Liver (tissue), 3 donors: ENCODE results near the gene KLHDC7A.

ENCODE experiments used
- FOXA1 ChIP-seq: IDR thresholded peaks from 2 replicates; pipeline ENCODE4 v1.6.1; 2016; ENCODE audit warnings: antibody characterized with exemption
- JUND ChIP-seq, 2 donors: IDR thresholded peaks; 2 replicates each; pipeline ENCODE4 v1.6.1; 2016; ENCODE audit warnings: antibody characterized with exemption in 2 of 2
- TAF1 ChIP-seq: conservative IDR thresholded peaks from 2 replicates; pipeline ENCODE4 v1.6.1; 2016; ENCODE audit warnings: antibody characterized with exemption, mild to moderate bottlenecking
- TF ChIP-seq, protein P1 (sequence below): fragments of 150-350 bp; IDR thresholded peaks from 2 replicates; pipeline ENCODE4 v1.5.1; 2017; ENCODE audit warnings: improper control_type of control experiment, low read depth, low read length; ENCODE audit not compliant: missing input control
- TF ChIP-seq, protein P2 (sequence below): IDR thresholded peaks from 2 replicates; pipeline ENCODE4 v1.6.1; 2016; ENCODE audit warnings: antibody characterized with exemption
- TF ChIP-seq, protein P3 (sequence below): IDR thresholded peaks from 2 replicates; pipeline ENCODE4 v1.6.1; 2016; ENCODE audit warnings: antibody characterized with exemption, mild to moderate bottlenecking
- TF ChIP-seq, protein P4 (sequence below): IDR thresholded peaks from 2 replicates; pipeline ENCODE4 v1.6.1; 2016; ENCODE audit warnings: antibody characterized with exemption
- TF ChIP-seq, protein P5 (sequence below): IDR thresholded peaks from 2 replicates; pipeline ENCODE4 v1.6.1; 2016; ENCODE audit warnings: antibody characterized with exemption
- donor health status: healthy.
- donor health status: healthy.

DNA sequence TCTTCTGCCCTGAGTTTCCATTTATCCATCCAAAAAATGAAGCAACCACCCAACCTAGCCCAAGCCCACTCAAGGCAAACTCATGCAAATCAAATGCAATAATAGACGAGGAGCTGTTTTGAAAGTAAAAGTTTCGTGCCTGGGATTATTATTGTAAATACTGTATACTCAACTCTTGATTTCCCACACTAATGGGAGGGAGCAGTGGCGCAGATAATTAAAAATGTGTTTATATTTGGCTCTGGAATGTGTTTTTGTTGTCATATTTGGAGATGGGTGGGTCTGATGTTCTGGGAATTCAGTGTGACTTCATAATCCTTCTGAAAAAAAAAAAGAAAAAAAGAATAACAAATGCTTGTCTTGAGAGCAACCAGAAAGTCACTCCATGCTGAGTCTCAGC, 52.5 kb downstream of the KLHDC7A start:
- TF ChIP-seq, protein P1, sequence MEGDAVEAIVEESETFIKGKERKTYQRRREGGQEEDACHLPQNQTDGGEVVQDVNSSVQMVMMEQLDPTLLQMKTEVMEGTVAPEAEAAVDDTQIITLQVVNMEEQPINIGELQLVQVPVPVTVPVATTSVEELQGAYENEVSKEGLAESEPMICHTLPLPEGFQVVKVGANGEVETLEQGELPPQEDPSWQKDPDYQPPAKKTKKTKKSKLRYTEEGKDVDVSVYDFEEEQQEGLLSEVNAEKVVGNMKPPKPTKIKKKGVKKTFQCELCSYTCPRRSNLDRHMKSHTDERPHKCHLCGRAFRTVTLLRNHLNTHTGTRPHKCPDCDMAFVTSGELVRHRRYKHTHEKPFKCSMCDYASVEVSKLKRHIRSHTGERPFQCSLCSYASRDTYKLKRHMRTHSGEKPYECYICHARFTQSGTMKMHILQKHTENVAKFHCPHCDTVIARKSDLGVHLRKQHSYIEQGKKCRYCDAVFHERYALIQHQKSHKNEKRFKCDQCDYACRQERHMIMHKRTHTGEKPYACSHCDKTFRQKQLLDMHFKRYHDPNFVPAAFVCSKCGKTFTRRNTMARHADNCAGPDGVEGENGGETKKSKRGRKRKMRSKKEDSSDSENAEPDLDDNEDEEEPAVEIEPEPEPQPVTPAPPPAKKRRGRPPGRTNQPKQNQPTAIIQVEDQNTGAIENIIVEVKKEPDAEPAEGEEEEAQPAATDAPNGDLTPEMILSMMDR: no peak
- TF ChIP-seq, protein P2, sequence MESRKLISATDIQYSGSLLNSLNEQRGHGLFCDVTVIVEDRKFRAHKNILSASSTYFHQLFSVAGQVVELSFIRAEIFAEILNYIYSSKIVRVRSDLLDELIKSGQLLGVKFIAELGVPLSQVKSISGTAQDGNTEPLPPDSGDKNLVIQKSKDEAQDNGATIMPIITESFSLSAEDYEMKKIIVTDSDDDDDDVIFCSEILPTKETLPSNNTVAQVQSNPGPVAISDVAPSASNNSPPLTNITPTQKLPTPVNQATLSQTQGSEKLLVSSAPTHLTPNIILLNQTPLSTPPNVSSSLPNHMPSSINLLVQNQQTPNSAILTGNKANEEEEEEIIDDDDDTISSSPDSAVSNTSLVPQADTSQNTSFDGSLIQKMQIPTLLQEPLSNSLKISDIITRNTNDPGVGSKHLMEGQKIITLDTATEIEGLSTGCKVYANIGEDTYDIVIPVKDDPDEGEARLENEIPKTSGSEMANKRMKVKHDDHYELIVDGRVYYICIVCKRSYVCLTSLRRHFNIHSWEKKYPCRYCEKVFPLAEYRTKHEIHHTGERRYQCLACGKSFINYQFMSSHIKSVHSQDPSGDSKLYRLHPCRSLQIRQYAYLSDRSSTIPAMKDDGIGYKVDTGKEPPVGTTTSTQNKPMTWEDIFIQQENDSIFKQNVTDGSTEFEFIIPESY: no peak
- TF ChIP-seq, protein P3, sequence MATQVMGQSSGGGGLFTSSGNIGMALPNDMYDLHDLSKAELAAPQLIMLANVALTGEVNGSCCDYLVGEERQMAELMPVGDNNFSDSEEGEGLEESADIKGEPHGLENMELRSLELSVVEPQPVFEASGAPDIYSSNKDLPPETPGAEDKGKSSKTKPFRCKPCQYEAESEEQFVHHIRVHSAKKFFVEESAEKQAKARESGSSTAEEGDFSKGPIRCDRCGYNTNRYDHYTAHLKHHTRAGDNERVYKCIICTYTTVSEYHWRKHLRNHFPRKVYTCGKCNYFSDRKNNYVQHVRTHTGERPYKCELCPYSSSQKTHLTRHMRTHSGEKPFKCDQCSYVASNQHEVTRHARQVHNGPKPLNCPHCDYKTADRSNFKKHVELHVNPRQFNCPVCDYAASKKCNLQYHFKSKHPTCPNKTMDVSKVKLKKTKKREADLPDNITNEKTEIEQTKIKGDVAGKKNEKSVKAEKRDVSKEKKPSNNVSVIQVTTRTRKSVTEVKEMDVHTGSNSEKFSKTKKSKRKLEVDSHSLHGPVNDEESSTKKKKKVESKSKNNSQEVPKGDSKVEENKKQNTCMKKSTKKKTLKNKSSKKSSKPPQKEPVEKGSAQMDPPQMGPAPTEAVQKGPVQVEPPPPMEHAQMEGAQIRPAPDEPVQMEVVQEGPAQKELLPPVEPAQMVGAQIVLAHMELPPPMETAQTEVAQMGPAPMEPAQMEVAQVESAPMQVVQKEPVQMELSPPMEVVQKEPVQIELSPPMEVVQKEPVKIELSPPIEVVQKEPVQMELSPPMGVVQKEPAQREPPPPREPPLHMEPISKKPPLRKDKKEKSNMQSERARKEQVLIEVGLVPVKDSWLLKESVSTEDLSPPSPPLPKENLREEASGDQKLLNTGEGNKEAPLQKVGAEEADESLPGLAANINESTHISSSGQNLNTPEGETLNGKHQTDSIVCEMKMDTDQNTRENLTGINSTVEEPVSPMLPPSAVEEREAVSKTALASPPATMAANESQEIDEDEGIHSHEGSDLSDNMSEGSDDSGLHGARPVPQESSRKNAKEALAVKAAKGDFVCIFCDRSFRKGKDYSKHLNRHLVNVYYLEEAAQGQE: no peak
- TF ChIP-seq, protein P4, sequence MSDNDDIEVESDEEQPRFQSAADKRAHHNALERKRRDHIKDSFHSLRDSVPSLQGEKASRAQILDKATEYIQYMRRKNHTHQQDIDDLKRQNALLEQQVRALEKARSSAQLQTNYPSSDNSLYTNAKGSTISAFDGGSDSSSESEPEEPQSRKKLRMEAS: no peak
- TF ChIP-seq FOXA1 (no peak), JUND (IDR thresholded peaks at IDR 0.05) (no peak), TAF1 (no peak)
- TF ChIP-seq, protein P5, sequence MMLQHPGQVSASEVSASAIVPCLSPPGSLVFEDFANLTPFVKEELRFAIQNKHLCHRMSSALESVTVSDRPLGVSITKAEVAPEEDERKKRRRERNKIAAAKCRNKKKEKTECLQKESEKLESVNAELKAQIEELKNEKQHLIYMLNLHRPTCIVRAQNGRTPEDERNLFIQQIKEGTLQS: no peak
